Calu3 (cell line): ENCODE measurements around the gene IL1RL1. TPM values are rescaled to one million over a fixed set of nuclear protein-coding genes. Genes with fewer than 3 reads are reported as not detected.

ENCODE experiments used
- BruUV-seq: library from RNA; stranded (reverse); fragments of 400-500 nt; replicated peaks from 2 replicates; lab custom pipeline; 2021; lab: Mats Ljungman, UMichigan
- CTCF ChIA-PET: fragments of 300-600 bp; sonication (Branson Sonifier 250); formaldehyde crosslinking; loops from one replicate; lab custom pipeline; 2022; ENCODE audit warnings: antibody characterized with exemption; lab: Charles Lee
- DNase-seq: peaks from one replicate; pipeline ENCODE4 v3.0.0; 2022
- H3K27ac Mint-ChIP-seq: one replicate; pipeline ENCODE4 v1.8.0; 2022; ENCODE audit warnings: mixed read lengths; ENCODE audit not compliant: unreplicated experiment
- H3K27me3 Mint-ChIP-seq: one replicate; pipeline ENCODE4 v1.8.0; 2022; ENCODE audit warnings: mixed read lengths; ENCODE audit not compliant: unreplicated experiment
- H3K36me3 Mint-ChIP-seq: one replicate; pipeline ENCODE4 v1.8.0; 2022; ENCODE audit warnings: mild to moderate bottlenecking, moderate library complexity, mixed read lengths; ENCODE audit not compliant: insufficient read depth, unreplicated experiment
- H3K4me1 Mint-ChIP-seq: one replicate; pipeline ENCODE4 v1.8.0; 2022; ENCODE audit warnings: mild to moderate bottlenecking, low read depth, mixed read lengths; ENCODE audit not compliant: unreplicated experiment
- H3K4me3 Mint-ChIP-seq: one replicate; pipeline ENCODE4 v1.8.0; 2022; ENCODE audit warnings: mild to moderate bottlenecking, low read depth, moderate library complexity, mixed read lengths; ENCODE audit not compliant: unreplicated experiment
- H3K9me3 Mint-ChIP-seq: one replicate; pipeline ENCODE4 v1.8.0; 2022; ENCODE audit warnings: low read depth, mixed read lengths; ENCODE audit not compliant: unreplicated experiment
- intact Hi-C: fragments of 100-400 bp; cut with micrococcal nuclease; formaldehyde crosslinking; loops from one replicate; pipeline ENCODE4 v1.10.0; 2022; ENCODE audit not compliant: unreplicated experiment
- total RNA-seq: library from RNA; stranded (reverse); gene quantifications from 2 replicates; pipeline ENCODE4 v1.2.3, GENCODE V29; 2022
- TF ChIP-seq, protein P1 (sequence below): fragments of 200-600 bp; IDR thresholded peaks from one replicate; pipeline ENCODE4 v1.8.0; 2022; ENCODE audit warnings: antibody characterized with exemption; ENCODE audit not compliant: unreplicated experiment

IL1RL1 gene
- total RNA-seq, 1 experiment from 2014 or later = not detected

DNA sequence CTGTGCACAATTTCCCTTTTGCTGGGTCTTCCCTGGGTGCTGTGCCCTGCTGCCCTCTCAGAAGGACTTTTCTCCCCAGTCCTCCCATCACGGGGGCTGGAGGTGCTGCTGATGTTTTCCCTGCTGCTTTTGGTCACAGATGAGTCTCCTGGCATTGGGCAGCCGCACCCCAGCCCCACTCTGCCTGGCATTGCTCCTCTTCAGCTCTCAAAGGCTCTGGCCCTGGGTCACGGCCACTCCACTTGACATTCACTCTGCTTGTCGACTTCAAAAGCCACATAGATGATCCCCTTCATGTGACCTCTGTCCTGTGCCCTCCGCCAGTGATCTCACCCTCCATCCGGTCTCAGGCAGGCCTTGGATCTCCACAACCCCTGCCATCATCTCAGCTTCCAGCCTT, 43.6 kb upstream of the IL1RL1 start:
- intact Hi-C loops = no loop called here
- Mint-ChIP-seq H3K27me3 (peaks cover 15% of the 10 kb centered on the region), H3K36me3 (no peaks in the 10 kb centered on the region), H3K9me3 (peaks cover 1% of the 10 kb centered on the region), H3K4me3 (no peak overlapping the region), H3K4me1 (no peaks in the 10 kb centered on the region), H3K27ac (no peak overlapping the region)
- CTCF ChIA-PET = interaction anchor here (0.6 kb wide), 1 partner anchor 246 kb away, joined by 4 read pairs; no protein-coding TSS in a partner anchor
- DNase-seq = no peak
- TF ChIP-seq, protein P1, sequence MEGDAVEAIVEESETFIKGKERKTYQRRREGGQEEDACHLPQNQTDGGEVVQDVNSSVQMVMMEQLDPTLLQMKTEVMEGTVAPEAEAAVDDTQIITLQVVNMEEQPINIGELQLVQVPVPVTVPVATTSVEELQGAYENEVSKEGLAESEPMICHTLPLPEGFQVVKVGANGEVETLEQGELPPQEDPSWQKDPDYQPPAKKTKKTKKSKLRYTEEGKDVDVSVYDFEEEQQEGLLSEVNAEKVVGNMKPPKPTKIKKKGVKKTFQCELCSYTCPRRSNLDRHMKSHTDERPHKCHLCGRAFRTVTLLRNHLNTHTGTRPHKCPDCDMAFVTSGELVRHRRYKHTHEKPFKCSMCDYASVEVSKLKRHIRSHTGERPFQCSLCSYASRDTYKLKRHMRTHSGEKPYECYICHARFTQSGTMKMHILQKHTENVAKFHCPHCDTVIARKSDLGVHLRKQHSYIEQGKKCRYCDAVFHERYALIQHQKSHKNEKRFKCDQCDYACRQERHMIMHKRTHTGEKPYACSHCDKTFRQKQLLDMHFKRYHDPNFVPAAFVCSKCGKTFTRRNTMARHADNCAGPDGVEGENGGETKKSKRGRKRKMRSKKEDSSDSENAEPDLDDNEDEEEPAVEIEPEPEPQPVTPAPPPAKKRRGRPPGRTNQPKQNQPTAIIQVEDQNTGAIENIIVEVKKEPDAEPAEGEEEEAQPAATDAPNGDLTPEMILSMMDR = no peak
- no TSS peak for BruUV-seq

GRCh38 chr2:102268510-102269199, 42.7 kb upstream of the IL1RL1 start:
- intact Hi-C loops = no loop called here
- Mint-ChIP-seq H3K27me3 (peaks cover 20% of the 10 kb centered on the region), H3K4me1 (no peaks in the 10 kb centered on the region), H3K36me3 (no peaks in the 10 kb centered on the region), H3K9me3 (peaks cover 3% of the 10 kb centered on the region), H3K4me3 (no peak overlapping the region), H3K27ac (no peak overlapping the region)
- TF ChIP-seq, protein P1 = no peak
- CTCF ChIA-PET = no interaction called here
- no TSS peak for BruUV-seq
- no peak for DNase-seq

- Mint-ChIP-seq H3K36me3 (no peaks in the 10 kb centered on the region), H3K9me3 (peaks cover 3% of the 10 kb centered on the region), H3K4me1 (no peaks in the 10 kb centered on the region), H3K27me3 (peaks cover 20% of the 10 kb centered on the region), H3K27ac (no peak overlapping the region), H3K4me3 (no peak overlapping the region)
- CTCF ChIA-PET = no interaction called here
- no peak for DNase-seq
- intact Hi-C loops = no loop called here
- TF ChIP-seq, protein P1 = no peak
- BruUV-seq = no TSS peak
These were observed 42.2 kb upstream of the IL1RL1 start for GRCh38 chr2:102269200-102269524.

- BruUV-seq = no TSS peak
- intact Hi-C loops = no loop called here
- CTCF ChIA-PET = no interaction called here
- TF ChIP-seq, protein P1 = no peak
- no peak overlapping the region for H3K27ac Mint-ChIP-seq
- DNase-seq = no peak
- peaks cover 9% of the 10 kb centered on the region for H3K9me3 Mint-ChIP-seq
- no peaks in the 10 kb centered on the region for H3K36me3 Mint-ChIP-seq
- no peak overlapping the region for H3K4me3 Mint-ChIP-seq
- H3K4me1 Mint-ChIP-seq = no peaks in the 10 kb centered on the region
- H3K27me3 Mint-ChIP-seq = peaks cover 41% of the 10 kb centered on the region
These were observed 39.5 kb upstream of the IL1RL1 start for GRCh38 chr2:102271844-102272243.
